Osteoblast (primary cell): Measurements from ENCODE around the gene RERG. TPM values are rescaled to one million over a fixed set of nuclear protein-coding genes. Genes with fewer than 3 reads are reported as not detected.

Experiments used
- DNase-seq: peaks from one replicate; pipeline ENCODE4 v3.0.0; 2011; ENCODE audit warnings: low spot score, mixed read lengths; ENCODE audit not compliant: insufficient read length; ENCODE audit errors: missing footprints
- H2AFZ ChIP-seq: 2 replicates; pipeline ENCODE4 v1.6.0; 2011; ENCODE audit warnings: mild to moderate bottlenecking, low read length
- H3K27ac ChIP-seq: 2 replicates; pipeline ENCODE4 v1.5.1; 2011; ENCODE audit warnings: mild to moderate bottlenecking, low read depth, low read length, moderate library complexity
- H3K27me3 ChIP-seq: 2 replicates; pipeline ENCODE4 v1.6.0; 2012; ENCODE audit warnings: mild to moderate bottlenecking, control low read depth, inconsistent platforms, low read length, moderate library complexity; ENCODE audit not compliant: insufficient read depth
- H3K36me3 ChIP-seq: 2 replicates; pipeline ENCODE4 v1.5.1; 2011; ENCODE audit warnings: mild to moderate bottlenecking, low read length, control low read depth, moderate library complexity; ENCODE audit not compliant: insufficient read depth
- H3K4me1 ChIP-seq: 2 replicates; pipeline ENCODE4 v1.5.1; 2011; ENCODE audit warnings: mild to moderate bottlenecking, low read length, control low read depth, moderate library complexity; ENCODE audit not compliant: insufficient read depth
- H3K4me2 ChIP-seq: 2 replicates; pipeline ENCODE4 v1.6.0; 2011; ENCODE audit warnings: mild to moderate bottlenecking, low read length; ENCODE audit not compliant: insufficient read depth
- H3K4me3 ChIP-seq: fragments of 200-600 bp; sonication (generic); 3 replicates; pipeline ENCODE4 v1.5.1; 2012; ENCODE audit warnings: mild to moderate bottlenecking, low read length, inconsistent platforms; ENCODE audit not compliant: insufficient read depth
- H3K79me2 ChIP-seq: 2 replicates; pipeline ENCODE4 v1.6.0; 2012; ENCODE audit warnings: mild to moderate bottlenecking, low read length, control low read depth, inconsistent platforms; ENCODE audit not compliant: insufficient read depth
- H3K9me3 ChIP-seq: 2 replicates; pipeline ENCODE4 v1.5.1; 2011; ENCODE audit warnings: low read depth, low read length, control low read depth
- H4K20me1 ChIP-seq: 2 replicates; pipeline ENCODE4 v1.6.0; 2012; ENCODE audit warnings: mild to moderate bottlenecking, low read length, control low read depth; ENCODE audit not compliant: insufficient read depth
- total RNA-seq: library from RNA; depleted of rRNA; stranded (reverse); fragments of >200 nt; gene quantifications from 2 replicates; pipeline ENCODE4 v1.2.3, GENCODE V29; 2012
- TF ChIP-seq, protein P1 (sequence below): IDR thresholded peaks from 2 replicates; pipeline ENCODE4 v1.5.1; 2011; ENCODE audit warnings: mild to moderate bottlenecking, low read depth, low read length, moderate library complexity; ENCODE audit errors: extremely low read depth

The RERG gene
- total RNA-seq, 1 donor: not detected

DNA sequence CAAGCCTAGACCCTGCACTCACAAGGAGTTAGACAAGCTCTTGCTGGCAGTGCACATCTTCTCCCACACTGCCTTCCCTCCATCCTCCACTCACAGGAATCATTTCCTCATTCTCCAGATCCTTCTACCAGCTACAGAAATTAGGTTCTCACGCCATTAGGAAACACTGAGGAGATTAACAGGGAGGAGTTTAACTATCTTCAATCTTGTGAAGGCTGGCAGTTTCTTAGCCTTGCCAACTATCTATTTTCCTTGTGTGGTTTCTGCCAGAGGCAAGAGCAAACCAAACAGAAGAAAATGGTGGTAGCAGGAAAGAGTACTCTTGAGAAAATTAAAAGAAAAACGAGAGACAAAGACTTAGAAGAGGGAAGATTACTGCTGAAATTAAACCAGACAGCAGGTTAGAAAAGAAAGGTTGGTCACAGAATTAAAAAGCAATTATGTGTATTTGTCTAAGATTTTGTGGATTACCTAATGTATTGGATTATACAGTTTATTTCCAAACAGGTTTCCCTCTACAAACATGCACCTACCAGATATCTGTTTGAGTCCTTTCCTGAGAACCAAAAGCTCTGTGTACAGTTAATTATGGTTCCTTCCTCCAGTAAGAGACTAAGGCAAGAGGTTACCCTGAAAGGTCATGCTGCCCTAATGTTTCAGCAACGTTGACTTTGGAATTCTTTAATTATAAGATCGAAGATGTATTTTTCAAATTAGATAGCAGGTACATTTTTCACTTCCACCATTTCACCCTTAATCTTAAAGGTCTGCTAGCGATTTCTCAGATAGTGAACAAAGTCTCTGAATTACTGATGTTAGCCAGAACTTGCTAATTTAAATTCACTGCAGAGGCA is 5.0 kb downstream of the RERG start:
- no peaks in the 10 kb centered on the region for H3K9me3 ChIP-seq
- H2AFZ ChIP-seq: no peak overlapping the region
- no peaks in the 10 kb centered on the region for H3K79me2 ChIP-seq
- no peak overlapping the region for H3K27ac ChIP-seq
- H3K4me2 ChIP-seq: no peak overlapping the region
- TF ChIP-seq, protein P1, sequence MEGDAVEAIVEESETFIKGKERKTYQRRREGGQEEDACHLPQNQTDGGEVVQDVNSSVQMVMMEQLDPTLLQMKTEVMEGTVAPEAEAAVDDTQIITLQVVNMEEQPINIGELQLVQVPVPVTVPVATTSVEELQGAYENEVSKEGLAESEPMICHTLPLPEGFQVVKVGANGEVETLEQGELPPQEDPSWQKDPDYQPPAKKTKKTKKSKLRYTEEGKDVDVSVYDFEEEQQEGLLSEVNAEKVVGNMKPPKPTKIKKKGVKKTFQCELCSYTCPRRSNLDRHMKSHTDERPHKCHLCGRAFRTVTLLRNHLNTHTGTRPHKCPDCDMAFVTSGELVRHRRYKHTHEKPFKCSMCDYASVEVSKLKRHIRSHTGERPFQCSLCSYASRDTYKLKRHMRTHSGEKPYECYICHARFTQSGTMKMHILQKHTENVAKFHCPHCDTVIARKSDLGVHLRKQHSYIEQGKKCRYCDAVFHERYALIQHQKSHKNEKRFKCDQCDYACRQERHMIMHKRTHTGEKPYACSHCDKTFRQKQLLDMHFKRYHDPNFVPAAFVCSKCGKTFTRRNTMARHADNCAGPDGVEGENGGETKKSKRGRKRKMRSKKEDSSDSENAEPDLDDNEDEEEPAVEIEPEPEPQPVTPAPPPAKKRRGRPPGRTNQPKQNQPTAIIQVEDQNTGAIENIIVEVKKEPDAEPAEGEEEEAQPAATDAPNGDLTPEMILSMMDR: no peak
- H3K4me3 ChIP-seq: no peak overlapping the region
- no peaks in the 10 kb centered on the region for H3K36me3 ChIP-seq
- H4K20me1 ChIP-seq: no peaks in the 10 kb centered on the region
- no peak for DNase-seq
- peaks cover 17% of the 10 kb centered on the region for H3K27me3 ChIP-seq
- no peaks in the 10 kb centered on the region for H3K4me1 ChIP-seq

- H3K79me2 ChIP-seq: no peaks in the 10 kb centered on the region
- H3K4me1 ChIP-seq: peaks cover under 1% of the 10 kb centered on the region
- no peak overlapping the region for H3K27ac ChIP-seq
- H3K4me2 ChIP-seq: no peak overlapping the region
- no peak overlapping the region for H2AFZ ChIP-seq
- H3K4me3 ChIP-seq: no peak overlapping the region
- H3K9me3 ChIP-seq: no peaks in the 10 kb centered on the region
- no peak for DNase-seq
- no peaks in the 10 kb centered on the region for H3K36me3 ChIP-seq
- peaks cover 7% of the 10 kb centered on the region for H3K27me3 ChIP-seq
- TF ChIP-seq, protein P1: no peak
- H4K20me1 ChIP-seq: no peaks in the 10 kb centered on the region
Measured at GRCh38 chr12:15214851-15215601, 6.2 kb downstream of the RERG start.

DNA sequence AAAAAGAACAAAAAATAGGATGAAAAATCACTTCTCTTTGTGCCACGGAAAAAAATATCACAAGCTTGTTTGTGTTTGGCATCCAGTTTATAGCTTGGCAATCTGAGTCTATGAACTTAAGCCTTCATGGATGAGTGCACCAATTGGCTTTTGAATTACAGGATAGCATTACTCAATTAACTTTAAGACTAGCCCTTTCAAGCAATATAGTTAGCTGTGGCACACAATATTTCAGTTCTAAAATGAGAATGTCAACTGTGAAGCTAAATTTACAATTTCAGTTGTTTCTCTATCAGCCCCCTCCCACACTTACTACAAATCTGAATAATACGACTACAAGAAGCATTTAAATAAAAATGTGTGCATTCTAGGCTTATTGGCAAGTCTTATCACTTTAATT is 8.3 kb downstream of the RERG start:
- no peak overlapping the region for H3K4me3 ChIP-seq
- no peak overlapping the region for H3K27ac ChIP-seq
- H4K20me1 ChIP-seq: no peaks in the 10 kb centered on the region
- no peaks in the 10 kb centered on the region for H3K27me3 ChIP-seq
- H3K4me1 ChIP-seq: peaks cover 8% of the 10 kb centered on the region
- no peaks in the 10 kb centered on the region for H3K36me3 ChIP-seq
- DNase-seq: no peak
- H3K4me2 ChIP-seq: no peak overlapping the region
- TF ChIP-seq, protein P1: no peak
- H3K9me3 ChIP-seq: no peaks in the 10 kb centered on the region
- H2AFZ ChIP-seq: no peak overlapping the region
- no peaks in the 10 kb centered on the region for H3K79me2 ChIP-seq

GRCh38 chr12:15209782-15210181 is 11.4 kb downstream of the RERG start:
- H3K9me3 ChIP-seq: no peaks in the 10 kb centered on the region
- no peak overlapping the region for H2AFZ ChIP-seq
- H4K20me1 ChIP-seq: no peaks in the 10 kb centered on the region
- H3K27ac ChIP-seq: no peak overlapping the region
- H3K36me3 ChIP-seq: no peaks in the 10 kb centered on the region
- H3K27me3 ChIP-seq: no peaks in the 10 kb centered on the region
- no peak overlapping the region for H3K4me3 ChIP-seq
- H3K79me2 ChIP-seq: no peaks in the 10 kb centered on the region
- peaks cover 8% of the 10 kb centered on the region for H3K4me1 ChIP-seq
- H3K4me2 ChIP-seq: no peak overlapping the region
- TF ChIP-seq, protein P1: no peak
- DNase-seq: peak; percentile 49
